ENCODE data around the gene FBP1.

DNA sequence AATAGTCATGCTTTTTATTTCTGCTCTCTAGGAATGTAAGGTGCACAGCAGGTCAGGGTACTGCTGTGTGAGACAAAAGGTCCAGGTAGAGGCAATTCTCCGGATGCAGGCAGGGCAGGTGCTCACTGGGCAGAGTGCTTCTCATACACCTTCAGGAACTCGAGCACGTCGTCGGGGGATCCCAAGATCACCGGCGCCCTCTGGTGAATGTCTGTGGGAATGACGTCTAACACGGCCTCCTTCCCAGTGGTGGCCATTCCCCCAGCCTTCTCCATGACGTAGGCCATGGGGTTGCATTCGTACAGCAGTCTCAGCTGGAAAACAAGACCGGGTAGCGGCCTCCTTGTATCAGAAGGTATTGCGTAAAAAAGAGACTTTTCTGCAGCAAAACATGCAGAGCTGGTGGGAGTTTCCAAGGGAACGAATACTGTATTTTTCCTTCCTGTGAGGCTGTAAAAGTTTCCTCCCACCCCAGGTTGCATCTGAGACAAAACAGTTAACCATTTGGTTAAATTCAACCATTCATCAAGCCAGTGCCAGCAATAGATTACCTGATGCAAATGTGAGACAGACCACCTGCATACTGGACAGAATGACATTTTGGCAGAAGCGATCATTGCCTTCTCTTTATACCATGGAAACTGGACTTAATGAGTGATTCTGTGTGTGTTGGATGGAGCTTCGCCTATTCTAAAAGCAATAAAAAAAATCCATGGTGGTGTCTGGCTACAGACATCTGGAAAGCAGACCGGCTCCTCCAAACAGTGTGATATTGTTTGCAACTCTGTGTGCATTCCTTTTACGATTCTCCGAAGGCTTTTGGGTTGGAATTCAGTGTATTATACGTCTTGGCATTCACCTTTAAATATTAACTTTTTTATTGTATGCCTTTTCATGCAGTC is 35.8 kb downstream of the FBP1 start:
- TF ChIP-seq POLR2A (IDR thresholded peaks at IDR 0.05): no peak
- TF ChIP-seq, protein P1, sequence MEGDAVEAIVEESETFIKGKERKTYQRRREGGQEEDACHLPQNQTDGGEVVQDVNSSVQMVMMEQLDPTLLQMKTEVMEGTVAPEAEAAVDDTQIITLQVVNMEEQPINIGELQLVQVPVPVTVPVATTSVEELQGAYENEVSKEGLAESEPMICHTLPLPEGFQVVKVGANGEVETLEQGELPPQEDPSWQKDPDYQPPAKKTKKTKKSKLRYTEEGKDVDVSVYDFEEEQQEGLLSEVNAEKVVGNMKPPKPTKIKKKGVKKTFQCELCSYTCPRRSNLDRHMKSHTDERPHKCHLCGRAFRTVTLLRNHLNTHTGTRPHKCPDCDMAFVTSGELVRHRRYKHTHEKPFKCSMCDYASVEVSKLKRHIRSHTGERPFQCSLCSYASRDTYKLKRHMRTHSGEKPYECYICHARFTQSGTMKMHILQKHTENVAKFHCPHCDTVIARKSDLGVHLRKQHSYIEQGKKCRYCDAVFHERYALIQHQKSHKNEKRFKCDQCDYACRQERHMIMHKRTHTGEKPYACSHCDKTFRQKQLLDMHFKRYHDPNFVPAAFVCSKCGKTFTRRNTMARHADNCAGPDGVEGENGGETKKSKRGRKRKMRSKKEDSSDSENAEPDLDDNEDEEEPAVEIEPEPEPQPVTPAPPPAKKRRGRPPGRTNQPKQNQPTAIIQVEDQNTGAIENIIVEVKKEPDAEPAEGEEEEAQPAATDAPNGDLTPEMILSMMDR (IDR thresholded peaks at IDR 0.05): peak; percentile 34 to 82 (median 61)

Data from body of pancreas (tissue), 4 donors.